DMS153 treated with DMSO at 0.1 percent for 48 hours (cell line): ENCODE data around the gene SLC24A3.

Experiments
- DNase-seq: peaks from one replicate; lab custom pipeline; 2025; ENCODE audit not compliant: unreplicated experiment; lab: John Stamatoyannopoulos, UW

SLC24A3 gene

DNA sequence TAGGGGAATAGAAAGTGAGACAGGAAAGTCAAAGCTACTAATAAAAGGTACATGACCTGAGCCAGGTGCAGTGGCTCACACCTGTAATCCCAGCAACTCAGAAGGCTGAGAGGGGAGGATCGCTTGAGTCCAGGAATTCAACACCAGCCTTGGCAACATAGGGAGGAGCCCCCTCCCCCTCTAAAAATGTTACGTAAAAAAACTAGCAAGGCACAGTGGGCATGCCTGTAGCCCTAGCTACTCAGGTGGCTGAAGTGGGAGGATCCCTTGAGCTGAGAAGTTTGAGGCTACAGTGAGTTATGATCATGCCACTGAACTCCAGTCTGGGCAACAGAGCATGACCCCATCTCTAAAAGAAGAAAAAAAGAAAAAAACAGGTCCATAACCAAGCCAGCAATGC, 359.6 kb downstream of the SLC24A3 start:
- DNase-seq, result no peak

DNA sequence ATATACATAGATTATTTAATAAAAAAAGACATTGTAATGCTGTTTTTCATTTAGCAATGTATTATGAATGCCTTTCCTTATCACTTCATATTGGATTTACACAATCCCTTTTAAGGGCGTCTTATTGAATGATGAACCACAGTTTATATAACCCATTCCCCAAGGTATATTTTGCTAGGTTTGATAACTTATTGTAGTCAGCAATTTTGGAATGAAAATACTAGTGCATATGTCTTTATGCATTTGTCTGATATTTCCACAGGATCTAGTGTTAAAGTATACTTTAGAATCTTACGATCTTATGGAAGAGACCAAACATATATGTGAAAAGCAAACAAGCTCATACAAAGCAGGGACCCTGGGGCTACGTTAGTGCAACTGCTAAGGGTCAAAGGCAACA, 365.2 kb downstream of the SLC24A3 start:
- no peak for DNase-seq

DNA sequence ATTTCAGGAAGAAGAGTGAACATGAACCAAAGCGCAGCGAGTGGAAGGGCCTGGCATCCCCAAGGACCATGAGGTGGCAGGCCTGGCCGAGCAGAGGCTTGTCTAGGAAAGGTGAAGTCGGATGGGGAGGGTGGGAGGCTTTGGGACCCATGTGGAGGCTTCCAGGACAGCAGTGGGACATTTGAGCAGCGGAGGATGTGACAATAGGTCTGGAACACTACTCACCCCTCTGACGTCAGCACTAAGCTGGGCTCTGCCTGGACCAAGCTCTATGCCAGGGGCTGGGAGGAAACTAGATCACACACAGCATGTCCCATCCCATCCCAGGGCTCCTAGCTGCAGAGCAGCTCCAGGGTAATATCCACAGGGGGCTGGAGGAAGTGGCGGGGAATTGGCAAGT, 370.3 kb downstream of the SLC24A3 start:
- no peak for DNase-seq

DNA sequence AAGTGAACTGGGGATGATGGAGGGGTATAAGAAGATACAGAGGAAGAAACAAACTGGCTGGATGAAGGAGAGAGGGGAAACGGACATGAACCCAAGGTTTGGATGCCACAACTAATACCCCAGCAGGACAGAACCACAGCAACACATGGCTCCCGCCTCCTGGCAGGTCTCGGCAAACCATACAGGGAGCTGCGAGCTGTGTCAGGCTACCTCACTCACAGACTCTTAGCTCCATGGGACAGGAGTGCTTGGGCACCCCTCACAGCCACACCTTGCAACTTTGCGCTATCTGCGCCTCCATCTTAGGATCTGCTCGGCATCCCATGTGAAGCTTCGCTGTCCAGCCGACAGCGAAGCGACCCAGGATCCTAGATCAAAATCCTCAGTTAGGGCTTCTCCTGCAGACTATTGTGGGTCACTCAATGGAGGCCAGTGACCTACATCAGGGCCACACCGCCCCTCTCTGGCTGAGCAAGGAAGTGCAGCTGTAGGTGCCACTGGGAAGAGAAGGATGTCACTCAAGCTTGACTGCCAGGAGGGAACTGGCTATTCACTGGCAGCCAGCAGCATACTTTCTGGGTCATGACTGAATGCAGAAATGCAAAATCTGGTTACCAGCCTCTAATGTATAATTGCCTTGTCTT, 371.2 kb downstream of the SLC24A3 start:
- DNase-seq, result peak; percentile 54

DNA sequence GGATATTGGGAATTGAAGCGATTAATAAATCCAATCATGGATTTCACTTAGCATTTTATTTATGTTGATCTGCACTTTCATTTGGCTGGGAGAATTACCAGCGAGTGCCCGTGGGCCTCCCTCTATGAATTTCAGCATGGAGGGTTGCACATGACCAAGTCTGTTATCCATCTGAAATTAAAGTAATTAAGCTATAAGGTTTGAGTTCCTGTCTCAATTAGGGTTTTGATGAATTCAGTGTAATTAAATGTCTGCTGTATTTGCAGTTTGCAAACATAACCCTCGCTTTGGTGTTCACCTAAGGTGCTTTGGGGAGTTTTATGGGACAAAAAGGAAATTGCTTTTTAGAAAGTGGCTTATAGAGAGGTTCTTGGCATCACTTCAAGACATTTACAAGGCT, 375.8 kb downstream of the SLC24A3 start:
- DNase-seq, result no peak

DNA sequence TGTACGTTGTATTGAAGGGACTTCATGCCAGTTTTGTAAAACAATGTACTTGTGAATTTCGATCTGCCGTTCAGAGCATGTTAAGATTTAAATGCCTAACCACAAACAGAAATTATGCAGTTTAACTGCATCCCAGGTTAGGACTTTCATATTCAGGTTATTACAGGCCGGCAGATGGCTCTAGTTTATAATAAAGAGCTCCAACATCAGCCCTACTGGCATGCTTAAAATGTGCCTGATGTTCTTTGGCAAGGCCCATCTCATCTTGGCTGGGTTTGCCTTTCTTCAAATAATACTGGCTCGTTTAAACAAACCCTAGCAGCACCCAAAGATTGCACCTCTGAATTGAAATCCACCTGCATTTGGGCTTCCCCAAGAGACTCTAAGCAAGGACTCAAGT, 376.3 kb downstream of the SLC24A3 start:
- DNase-seq, result no peak

DNA sequence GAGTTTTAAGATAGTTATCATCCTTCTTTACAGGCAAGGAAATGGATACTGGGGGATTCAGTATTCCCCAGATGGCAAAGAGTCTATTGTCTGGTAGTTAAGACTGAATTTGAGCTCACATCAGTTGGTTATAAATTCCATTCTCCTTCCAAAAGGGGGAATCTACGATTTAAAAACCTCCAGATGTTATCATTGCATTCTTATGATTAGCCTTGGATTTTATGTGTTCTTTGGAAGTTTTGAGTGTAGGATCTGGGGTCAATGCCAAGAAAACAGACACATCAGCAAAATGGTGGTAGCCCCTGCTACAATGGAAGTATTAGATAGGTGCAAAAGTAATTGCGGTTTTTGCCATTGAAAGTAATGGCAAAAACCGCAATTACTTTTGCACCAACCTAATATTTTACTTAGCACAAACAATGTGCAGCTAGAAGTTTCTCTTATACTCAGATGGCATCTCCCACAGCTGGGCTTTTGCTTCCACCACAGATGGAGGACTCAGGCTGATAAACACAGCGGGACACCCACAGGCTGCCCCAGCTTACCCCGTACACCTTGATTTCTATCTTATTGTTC, 377.4 kb downstream of the SLC24A3 start:
- no peak for DNase-seq

DNA sequence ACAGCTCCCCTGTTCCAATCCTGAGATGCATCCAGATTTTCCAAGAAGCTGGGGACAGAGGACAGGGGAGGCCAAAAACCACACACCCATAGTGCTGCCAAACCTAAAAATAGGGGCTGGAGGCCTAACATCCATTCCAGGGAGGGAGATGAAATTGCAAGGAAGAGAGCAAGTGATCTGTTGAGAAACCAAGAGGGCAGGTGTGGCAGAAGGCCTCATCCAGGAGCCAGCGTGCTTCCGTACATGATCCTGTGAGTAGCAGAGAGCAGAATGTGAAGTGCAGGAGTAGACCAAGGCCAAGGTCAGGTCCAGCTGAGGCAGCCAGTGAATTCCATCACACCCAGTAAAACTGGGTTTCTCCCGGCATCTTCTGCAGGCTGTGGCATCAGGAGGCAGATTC, 377.9 kb downstream of the SLC24A3 start:
- no peak for DNase-seq

DNA sequence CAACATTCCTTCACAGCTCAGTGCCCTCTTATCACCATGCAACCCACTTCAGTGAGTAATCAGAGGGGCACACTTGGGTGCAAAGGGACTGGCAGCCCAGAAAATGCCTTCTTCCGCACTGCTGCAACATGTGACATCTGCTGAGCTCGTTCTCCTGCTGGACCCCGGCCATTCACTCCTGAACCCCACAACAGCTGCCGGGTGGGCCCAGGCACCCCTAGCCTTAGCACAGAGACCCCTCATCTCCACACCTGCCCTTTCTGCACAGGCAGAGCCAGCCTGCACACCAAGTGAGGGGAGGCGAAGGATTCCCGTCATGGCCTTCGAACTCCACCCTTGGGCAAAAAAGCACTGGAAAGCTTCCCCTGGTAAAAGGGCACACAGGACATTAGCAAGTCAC, 381.3 kb downstream of the SLC24A3 start:
- no peak for DNase-seq

DNA sequence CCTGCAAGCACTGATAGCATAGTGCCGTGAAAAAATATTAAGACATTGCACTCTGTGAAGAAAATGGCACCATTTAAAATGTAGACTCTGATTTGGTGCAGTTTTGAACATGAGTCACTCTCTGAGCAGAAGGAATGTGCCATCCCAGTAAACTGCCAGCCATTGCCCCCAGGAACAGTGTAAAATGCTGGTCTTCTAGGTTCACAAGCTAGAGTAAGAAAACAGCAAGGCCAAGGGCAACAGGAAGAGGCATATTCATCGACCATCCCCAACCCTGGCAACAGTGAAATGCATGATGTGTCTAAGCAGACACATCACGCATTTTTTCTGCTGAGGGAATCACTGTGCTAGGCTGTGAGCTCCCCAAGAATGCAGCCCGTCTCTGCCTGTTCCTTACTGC, 382.5 kb downstream of the SLC24A3 start:
- no peak for DNase-seq

DNA sequence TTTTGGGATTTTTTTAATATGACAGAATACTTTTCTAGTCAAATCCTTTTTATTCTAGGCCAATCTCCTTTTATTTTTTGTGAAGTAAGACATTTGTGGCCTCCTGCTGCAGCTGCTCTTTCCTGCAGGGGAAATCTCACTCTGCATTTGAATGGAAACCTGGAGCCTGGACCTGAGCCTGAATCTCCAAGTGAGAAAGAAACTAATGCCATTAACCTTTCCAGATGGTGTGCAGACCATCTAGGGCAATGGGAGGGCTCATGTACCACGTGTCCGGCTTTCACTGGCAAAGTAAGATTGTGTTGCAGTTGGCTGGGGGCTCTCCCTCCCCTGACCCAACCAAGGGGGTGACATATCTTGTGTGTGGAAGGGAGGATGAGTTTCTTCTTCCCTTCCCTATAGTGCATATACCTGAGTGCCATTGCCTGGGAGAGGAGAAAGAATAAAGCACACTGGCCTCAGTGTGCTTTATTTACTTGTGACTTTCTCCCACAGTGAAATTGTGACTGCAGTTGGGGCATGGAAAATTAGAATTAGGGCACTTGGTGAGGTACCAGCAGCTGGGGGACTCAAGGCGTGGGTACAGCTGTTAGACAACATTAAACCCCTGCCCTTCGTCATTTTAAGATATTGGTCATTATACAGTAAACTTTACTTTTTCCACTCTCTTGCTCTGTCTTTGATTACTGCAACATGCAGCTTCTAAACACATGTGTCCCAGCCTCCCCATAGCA, 385.8 kb downstream of the SLC24A3 start:
- no peak for DNase-seq

DNA sequence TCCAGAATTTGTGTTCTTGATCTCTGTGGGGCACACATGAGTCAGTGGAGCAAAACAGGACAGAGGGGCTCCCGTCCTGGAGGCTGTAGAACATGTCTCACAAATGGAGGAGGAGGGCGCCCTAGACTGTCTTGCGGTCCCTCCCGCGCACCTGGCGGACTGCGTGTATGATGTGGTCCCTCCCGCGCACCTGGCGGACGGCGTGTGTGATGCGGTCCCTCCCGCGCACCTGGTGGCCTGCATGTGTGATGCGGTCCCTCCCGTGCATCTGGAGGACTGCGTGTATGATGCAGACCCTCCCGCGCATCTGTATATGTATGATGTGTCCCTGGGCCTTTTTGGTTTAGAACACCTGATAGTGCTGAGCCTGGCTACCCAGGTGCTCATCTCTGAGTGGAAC, 386.8 kb downstream of the SLC24A3 start:
- no peak for DNase-seq

DNA sequence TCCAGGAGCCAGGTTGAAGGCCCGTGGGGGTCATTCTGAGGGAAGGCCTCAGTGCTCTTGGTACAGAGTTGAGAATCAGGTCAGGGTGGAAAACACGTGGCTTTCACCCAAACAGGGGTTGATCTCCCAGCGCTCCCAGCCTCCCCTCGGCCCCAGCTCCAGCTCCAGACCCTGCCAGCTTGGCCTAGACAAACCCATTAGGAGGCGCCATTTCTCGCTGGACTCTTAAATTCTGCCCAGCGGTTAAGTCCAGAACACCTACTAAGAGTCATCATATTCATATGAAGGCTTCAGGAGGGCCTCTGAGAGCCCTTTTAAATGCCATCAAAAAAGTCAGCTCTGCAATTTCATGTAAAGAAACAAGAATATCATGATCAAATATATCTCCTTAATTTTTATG, 387.6 kb downstream of the SLC24A3 start:
- no peak for DNase-seq

DNA sequence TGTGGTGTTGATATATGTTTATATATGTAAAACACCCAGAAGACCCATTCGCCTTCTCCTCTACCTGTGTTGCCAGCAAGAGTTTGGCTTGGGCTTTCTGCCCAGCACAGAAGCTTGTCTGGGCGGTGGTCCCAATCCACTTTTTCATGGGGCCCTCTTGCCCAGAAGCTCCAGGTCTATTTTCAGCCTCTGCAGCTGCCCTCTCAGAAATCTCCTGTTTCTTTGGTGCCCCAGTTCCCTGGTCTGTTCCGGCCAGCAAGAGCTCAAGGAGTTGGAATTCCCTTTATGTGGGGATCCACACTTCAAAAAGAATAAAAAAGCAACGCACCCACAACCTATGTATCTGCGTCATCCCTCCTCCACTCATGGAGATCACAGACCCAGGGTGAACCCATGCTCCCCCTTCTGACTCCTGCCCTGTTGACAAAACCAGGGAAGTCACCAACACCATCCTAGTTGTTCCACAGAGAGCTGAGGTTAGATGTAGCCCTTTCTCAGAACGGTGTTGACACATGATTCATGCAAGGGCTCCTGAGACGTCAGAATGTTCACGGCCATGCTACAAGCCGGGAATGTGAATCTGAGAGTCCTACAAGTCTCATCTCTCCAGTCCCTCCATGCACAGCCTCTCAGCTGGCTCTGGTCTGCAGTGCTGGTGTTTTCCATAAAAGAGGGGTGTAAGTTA, 388.8 kb downstream of the SLC24A3 start:
- no peak for DNase-seq

DNA sequence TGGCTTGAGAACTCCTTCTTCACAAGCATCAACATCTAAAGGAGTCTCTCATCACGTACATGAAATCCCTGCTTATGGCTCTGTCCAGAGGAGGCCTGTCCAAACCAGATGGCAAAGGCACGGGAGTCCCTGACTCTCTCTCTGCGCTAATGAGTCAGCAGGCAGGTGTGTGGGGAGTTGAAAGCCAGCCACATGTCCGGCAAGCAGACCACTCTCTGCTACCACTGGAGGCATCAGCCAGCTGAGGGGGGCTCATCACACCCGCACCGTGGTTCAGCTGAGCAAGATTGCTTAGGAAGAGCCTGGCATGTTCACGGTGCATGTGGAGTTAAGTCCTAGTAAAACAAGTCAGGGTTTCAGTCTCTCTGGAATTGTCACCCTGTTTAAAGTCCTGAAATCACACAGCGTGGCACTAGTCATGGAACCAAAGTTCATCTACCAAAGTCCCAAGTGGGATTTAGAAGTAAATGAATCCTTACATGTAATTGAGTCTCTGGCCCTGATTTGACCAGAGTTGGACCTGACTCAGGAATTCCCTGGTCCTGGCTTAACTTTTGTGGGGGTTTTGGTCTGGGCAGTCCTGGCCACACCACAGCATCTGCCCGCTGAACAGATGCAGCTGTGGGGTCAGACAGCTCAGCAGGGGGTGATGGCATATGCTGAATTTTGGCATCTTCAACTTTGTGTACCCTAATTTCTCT, 390.4 kb downstream of the SLC24A3 start:
- DNase-seq, result no peak

DNA sequence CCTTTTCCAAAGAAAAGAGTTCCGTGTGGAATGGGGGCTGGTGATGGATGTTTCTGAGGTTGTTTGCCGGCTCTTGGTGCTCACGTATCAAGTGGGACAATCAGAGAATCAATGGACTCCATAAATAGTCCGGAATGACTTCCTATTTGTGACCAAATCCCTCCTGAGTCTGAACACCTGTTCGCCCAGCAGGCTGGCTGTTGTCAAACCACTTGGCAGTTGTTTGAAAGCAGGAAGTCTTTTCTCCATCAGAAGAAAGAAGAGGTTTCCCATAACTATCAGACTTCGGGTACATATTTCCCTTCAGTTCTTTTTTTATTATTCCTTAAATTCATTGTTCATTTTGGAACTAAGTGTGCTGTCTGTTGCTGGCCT, 390.9 kb downstream of the SLC24A3 start:
- peak; percentile 43 for DNase-seq

DNA sequence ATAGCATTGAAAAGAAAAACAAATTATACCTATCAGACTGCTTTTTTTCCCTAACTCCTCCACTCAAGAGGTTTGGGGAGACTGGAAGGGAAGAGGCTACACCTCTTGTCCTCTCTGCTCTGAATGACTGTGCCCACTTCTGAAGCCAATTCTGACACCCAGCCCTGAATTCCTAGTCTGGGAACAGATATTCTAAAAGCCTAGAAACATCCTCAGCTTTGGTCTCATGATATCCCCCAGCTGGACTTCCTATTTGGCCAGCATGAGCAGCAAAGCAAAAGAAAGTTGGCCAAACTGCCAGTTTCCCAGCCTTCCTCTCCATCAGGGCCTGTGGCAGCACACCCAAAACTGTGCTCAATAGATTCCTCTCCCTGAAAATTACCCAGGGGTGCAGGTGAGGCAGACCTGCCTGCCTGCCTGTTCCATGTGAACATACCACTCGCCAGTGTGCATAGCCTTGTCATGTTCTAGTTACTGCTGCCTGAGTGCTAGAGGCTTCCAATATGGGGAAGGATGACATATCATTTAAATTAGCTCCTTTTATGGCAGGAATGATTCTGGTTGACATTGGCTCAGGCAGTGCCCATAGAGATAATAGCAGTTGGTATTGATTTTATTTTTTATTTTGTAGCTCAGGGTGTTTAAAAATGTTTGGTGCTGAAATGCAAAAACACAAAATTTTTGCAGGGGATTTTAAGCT, 393.5 kb downstream of the SLC24A3 start:
- no peak for DNase-seq

DNA sequence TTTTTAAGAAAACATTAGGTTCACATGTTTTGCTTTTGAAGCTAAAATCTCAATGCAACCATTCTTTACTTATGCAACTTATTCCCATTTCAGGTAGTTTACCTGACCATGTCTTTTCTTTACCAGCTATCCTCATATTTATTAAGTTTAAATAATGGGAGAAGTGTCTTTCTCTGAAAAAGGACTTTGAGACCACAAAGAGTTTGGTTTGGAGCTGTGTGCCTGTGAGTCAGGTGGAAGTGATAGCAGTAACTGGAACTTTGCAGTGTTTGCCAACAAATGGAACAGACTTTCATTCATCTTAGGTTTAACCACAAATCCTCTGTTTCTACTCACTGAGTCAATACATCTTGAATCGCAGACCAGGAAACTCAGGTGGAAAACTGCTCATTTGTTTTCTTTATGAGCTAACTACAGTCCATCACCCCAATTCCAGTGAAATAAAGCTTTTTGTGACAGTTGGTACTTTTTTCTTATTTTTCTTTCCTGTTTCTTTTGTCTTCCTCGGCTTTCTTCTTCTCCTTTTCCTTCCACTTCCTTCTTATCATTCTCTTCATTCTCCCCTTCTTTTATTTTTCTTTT, 397.3 kb downstream of the SLC24A3 start:
- DNase-seq, result no peak

DNA sequence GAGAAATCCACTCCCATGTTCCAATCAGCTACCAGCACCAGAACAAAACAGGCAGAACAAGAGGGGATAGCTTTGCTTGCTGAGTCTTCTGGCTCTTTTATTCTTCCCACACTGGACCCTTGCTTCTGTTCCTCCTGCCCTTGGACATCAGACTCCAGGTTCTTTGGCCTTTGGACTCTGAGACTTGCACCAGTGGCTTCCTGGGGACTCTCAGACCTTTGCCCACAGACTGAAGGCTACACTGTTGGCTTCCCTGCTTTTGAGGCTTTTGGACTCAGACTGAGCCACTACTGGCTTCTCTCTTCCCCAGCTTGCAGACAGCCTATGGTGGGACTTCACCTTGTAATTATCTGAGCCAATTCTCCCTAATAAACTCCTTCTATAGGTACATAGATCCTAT, 403.2 kb downstream of the SLC24A3 start:
- no peak for DNase-seq

DNA sequence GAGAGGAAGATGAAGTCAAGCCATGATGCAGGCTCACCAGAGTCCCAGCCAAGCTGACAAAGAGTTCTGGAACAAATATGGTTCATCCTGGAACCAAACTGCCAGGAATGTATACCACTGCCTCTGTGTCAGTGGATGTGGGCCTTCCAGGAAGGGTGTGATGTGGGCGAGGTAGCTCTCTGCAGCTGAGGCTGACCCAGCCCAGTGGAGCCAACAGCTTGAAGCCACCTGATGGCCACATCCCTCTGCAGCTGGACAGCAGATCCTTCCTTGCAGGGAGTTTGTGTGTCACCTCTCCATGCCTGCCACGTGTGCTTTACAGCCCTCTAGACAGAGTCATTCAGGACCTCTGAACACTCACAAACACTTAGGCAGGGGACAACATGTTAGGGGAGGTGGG, 403.6 kb downstream of the SLC24A3 start:
- DNase-seq, result no peak

DNA sequence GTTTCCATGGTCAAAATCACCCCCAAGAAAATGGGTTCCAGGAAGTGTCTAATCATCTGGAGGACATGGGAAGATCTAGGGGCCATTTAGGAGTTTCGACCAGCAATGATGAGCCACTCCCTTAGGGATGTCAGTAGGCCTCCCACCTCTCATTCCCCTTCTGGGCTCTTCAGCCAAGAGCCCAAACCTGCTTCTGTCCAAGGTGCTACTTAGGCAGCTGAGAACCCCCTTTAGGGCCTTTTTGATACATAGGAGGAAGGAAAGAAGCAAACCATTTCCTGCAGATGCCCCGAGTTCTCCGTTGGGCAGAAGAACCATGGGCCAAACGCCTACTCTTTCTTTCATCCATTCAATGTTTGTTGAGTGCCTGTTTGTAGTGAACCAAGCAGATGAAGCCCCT, 404.2 kb downstream of the SLC24A3 start:
- DNase-seq, result no peak
